ENCODE data around the gene KSR1.
"Not testable (repeated sequence)": the region's sequence is repeated elsewhere in the genome, so short reads cannot be mapped to it uniquely, and the experiment has no call there.

KSR1 gene

DNA sequence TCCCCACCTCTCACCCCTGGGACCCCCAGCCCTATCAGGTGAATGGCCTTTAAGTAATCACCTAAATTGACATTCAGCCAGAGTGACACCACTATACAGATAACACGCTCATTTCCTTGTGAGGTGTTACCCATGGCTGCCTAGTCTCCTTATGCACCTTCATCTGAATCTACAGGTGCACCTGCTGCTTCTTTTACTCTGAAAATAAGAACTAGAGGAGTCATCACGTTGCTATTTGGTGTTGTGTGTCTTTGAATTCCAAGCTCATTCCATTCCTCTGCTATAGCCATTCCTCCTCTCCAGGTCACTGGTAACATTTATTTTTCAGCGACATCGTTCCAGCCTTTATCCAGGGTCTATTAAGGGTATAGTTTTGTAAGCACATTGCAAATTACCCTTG lies 184.5 kb downstream of the KSR1 start:
- H3K4me3 ChIP-seq (replicated peaks; ENCODE audit: low read depth, low read length): no peak overlapping the region
- DNase-seq (ENCODE audit: extremely low read depth, low read depth): no peak
- TF ChIP-seq, protein P1, sequence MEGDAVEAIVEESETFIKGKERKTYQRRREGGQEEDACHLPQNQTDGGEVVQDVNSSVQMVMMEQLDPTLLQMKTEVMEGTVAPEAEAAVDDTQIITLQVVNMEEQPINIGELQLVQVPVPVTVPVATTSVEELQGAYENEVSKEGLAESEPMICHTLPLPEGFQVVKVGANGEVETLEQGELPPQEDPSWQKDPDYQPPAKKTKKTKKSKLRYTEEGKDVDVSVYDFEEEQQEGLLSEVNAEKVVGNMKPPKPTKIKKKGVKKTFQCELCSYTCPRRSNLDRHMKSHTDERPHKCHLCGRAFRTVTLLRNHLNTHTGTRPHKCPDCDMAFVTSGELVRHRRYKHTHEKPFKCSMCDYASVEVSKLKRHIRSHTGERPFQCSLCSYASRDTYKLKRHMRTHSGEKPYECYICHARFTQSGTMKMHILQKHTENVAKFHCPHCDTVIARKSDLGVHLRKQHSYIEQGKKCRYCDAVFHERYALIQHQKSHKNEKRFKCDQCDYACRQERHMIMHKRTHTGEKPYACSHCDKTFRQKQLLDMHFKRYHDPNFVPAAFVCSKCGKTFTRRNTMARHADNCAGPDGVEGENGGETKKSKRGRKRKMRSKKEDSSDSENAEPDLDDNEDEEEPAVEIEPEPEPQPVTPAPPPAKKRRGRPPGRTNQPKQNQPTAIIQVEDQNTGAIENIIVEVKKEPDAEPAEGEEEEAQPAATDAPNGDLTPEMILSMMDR (IDR thresholded peaks at IDR 0.05; ENCODE audit: low read depth, low read length, missing control alignments): no peak

DNA sequence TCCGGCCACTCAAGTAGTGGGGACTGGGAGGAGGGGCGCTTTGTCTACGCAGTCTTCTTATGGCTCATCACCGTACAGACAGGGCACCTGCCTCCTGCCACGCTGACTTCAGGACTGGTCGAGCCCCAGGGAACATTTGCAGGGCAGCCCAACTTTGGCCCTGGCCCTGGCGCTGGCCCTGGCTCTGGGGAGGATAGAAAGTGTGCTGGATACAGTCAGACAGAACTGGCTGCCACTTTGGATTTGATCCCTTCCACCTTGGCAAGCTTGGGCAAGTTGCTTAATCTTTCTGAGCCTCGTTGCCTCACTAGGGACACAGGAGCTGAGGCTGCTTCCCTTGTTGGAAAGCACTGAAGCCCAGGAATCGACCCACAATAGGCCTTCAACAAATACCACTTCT lies 188.3 kb downstream of the KSR1 start:
- no peak for DNase-seq (ENCODE audit: extremely low read depth, low read depth)
- no peak overlapping the region for H3K4me3 ChIP-seq (replicated peaks; ENCODE audit: low read depth, low read length)
- TF ChIP-seq, protein P1 (IDR thresholded peaks at IDR 0.05; ENCODE audit: low read depth, low read length, missing control alignments): no peak

DNA sequence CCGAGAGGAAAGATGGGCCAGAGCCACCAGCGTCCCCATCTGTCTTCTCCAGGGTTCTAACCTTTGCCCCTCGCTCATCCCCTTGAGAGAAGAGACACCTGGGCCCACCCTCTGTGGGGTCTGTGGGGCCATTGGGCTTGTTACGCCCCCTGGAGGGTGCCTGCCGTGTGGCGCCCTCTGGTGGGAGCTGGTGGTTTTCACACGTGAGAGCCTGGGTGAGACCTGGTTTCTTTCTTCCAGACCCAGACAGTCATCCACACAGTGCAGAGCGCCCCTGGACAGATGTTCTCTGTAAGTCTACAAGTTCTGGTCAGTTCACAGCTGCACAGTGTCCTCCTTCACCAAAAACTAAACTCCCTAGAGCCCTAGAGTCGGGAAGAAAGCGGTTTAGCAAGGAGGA lies 189.4 kb downstream of the KSR1 start:
- not testable (repeated sequence) for DNase-seq (ENCODE audit: extremely low read depth, low read depth)
- TF ChIP-seq, protein P1 (IDR thresholded peaks at IDR 0.05; ENCODE audit: low read depth, low read length, missing control alignments): peak; percentile 9

DNA sequence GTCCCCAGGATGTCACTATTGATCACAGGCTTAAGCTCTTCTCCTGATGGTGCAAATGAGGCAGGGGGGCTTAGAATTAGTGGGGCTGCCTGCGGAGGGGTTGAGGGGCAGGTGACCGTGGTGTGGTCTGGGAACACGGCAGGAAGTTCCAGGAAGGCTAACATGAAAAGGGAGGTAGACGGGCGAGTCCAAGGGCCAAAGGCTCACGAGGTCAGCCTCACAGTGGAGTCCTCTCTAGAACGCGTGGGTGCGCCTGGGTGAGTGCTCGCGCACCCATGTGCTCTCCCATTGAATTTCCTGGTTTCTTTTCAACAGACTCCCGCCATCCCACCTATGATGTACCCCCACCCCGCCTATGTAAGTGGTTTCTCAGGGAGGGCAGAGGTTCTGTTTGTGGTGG lies 190.0 kb downstream of the KSR1 start:
- TF ChIP-seq, protein P1 (IDR thresholded peaks at IDR 0.05; ENCODE audit: low read depth, low read length, missing control alignments): no peak
- no peak for DNase-seq (ENCODE audit: extremely low read depth, low read depth)
- no peak overlapping the region for H3K4me3 ChIP-seq (replicated peaks; ENCODE audit: low read depth, low read length)

More for the DNA sequence above, 189.4 kb downstream of the KSR1 start:
- not testable (repeated sequence) for H3K4me3 ChIP-seq (replicated peaks; ENCODE audit: low read depth, low read length)

DNA sequence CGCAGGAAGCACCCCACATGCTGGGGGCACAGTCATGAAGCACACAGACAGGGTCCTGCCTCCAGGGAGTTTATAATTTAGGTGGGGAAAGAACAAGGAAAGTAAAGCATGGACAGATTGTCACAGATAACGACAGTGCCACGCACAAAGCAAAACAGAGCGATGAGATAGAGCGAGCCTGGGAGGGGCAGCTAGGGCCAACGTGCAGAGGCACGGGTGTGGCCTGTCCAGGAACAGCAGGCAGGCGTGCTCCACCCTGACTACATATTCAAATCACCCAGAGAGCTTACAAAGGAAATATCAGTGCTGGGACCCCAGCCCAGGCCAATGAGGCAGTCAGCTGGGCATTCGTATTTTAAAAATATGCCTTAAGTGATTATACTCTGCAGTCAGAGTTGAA lies 191.5 kb downstream of the KSR1 start:
- no peak overlapping the region for H3K4me3 ChIP-seq (replicated peaks; ENCODE audit: low read depth, low read length)
- TF ChIP-seq, protein P1 (IDR thresholded peaks at IDR 0.05; ENCODE audit: low read depth, low read length, missing control alignments): no peak
- DNase-seq (ENCODE audit: extremely low read depth, low read depth): no peak

DNA sequence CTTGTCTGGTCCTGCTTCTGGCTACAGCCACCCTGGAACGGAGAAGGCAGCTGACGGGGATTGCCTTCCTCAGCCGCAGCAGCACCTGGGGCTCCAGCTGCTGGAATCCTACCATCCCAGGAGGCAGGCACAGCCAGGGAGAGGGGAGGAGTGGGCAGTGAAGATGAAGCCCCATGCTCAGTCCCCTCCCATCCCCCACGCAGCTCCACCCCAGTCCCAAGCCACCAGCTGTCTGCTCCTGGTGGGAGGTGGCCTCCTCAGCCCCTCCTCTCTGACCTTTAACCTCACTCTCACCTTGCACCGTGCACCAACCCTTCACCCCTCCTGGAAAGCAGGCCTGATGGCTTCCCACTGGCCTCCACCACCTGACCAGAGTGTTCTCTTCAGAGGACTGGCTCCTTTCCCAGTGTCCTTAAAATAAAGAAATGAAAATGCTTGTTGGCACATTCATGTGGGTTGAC lies 192.9 kb downstream of the KSR1 start:
- H3K4me3 ChIP-seq (replicated peaks; ENCODE audit: low read depth, low read length); DNase-seq (ENCODE audit: extremely low read depth, low read depth): not testable (repeated sequence)

DNA sequence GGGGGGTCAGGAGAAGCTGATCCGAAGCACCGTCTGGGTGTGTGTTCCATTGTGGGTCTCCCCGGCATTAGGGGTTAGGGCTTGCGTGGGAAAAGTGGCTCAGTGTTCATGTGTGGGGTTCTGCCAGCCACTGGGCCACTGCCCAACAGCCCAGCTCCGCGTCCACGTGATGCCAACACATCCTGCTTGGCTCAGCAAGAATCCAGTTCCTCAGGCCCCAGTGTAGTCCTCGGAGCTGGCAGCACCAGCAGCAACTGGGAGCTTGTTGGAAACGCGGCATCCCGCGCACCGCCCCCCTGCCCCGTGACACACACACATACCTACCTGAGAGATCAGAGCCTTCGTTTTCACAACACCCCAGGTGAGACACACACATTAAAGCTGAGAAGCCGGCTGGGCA lies 193.7 kb downstream of the KSR1 start:
- DNase-seq (ENCODE audit: extremely low read depth, low read depth): no peak
- H3K4me3 ChIP-seq (replicated peaks; ENCODE audit: low read depth, low read length): no peak overlapping the region
- TF ChIP-seq, protein P1 (IDR thresholded peaks at IDR 0.05; ENCODE audit: low read depth, low read length, missing control alignments): no peak
